ENCODE data around the gene LIMK1.

- TF ChIP-seq, protein P1, sequence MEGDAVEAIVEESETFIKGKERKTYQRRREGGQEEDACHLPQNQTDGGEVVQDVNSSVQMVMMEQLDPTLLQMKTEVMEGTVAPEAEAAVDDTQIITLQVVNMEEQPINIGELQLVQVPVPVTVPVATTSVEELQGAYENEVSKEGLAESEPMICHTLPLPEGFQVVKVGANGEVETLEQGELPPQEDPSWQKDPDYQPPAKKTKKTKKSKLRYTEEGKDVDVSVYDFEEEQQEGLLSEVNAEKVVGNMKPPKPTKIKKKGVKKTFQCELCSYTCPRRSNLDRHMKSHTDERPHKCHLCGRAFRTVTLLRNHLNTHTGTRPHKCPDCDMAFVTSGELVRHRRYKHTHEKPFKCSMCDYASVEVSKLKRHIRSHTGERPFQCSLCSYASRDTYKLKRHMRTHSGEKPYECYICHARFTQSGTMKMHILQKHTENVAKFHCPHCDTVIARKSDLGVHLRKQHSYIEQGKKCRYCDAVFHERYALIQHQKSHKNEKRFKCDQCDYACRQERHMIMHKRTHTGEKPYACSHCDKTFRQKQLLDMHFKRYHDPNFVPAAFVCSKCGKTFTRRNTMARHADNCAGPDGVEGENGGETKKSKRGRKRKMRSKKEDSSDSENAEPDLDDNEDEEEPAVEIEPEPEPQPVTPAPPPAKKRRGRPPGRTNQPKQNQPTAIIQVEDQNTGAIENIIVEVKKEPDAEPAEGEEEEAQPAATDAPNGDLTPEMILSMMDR (conservative IDR thresholded peaks at IDR 0.05; ENCODE audit: low read depth in 2 of 2), result no peak
- TF ChIP-seq POLR2AphosphoS5 (IDR thresholded peaks at IDR 0.05; ENCODE audit: low read depth) (no peak), REST (IDR thresholded peaks at IDR 0.05; ENCODE audit: unreplicated experiment) (no peak), EZH2 (IDR thresholded peaks at IDR 0.05; ENCODE audit: low read depth, unreplicated experiment) (no peak), CREB1 (CRISPR knock-in tag; IDR thresholded peaks at IDR 0.05; ENCODE audit: low read depth) (no peak), EZH2phosphoT487 (IDR thresholded peaks at IDR 0.05; ENCODE audit: unreplicated experiment) (no peak), JUNB (IDR thresholded peaks at IDR 0.05; ENCODE audit: unreplicated experiment) (no peak), STAT1 (IDR thresholded peaks at IDR 0.05; ENCODE audit: unreplicated experiment) (no peak)
- TF ChIP-seq, protein P2, sequence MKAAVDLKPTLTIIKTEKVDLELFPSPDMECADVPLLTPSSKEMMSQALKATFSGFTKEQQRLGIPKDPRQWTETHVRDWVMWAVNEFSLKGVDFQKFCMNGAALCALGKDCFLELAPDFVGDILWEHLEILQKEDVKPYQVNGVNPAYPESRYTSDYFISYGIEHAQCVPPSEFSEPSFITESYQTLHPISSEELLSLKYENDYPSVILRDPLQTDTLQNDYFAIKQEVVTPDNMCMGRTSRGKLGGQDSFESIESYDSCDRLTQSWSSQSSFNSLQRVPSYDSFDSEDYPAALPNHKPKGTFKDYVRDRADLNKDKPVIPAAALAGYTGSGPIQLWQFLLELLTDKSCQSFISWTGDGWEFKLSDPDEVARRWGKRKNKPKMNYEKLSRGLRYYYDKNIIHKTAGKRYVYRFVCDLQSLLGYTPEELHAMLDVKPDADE (IDR thresholded peaks at IDR 0.05), result no peak
Measured at GRCh38 chr7:74038194-74038961, 45.2 kb upstream of the LIMK1 start.
